ENCODE measurements around the gene TRPC4AP. TPM values are rescaled to one million over a fixed set of nuclear protein-coding genes. Genes with fewer than 3 reads are reported as not detected.
A peak's percentile ranks its signal among the peaks of the same experiment; 100 is the strongest.

TRPC4AP gene
- total and polyA plus RNA-seq, 9 donors = 30.5 to 51.8 (median 40.7) TPM

DNA sequence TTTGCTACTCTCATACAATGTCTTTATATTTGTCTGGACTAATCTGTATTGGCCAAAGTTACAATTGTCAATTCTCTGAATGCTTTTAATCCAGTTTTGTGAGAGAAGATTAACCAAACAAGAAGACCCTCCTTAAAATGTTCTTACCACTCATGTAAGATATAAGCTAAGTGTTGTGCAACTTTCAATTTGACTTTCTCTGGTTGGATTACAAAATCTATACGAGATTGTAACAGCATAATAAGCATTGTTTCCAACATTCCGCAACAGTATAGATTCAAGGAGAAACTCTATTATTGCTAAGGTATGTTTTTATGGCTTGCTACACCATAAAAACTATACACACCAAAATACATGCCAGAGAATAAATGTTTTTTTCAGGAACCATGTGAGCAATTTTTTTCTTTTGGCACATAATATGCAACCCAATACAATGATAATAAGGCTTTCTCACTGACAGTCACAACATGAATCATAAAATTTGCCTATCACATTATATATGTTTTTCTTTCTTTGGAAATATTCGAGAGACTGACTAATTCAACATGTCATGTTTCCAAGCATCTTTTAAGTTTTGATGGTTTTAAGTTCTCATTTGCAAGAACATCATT is 12.2 kb upstream of the TRPC4AP start:
- WGBS, 3 donors = 70 to 79% (median 77%) methylated on average over 3 of the region's 3 CpGs

DNA sequence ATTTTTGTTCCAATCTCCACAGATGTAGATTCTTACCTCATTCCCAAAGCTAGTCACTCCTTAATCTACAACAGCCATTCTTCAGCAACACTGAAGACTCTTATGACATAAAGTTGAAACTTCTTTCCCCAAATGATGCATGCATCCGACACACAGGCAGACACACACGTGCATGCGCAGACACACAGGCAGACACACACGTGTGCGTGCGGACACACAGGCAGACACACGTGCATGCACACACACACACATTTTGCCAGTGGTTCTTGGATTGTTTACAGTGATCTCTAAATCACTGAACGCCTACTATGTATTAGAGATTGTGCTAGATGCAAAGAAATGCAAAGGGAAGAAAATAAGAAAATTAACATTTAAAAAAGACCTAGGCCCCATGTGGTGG is 9.0 kb upstream of the TRPC4AP start:
- H3K36me3 ChIP-seq = no peaks in the 10 kb centered on the region
- DNase-seq = no peak
- no peak overlapping the region for H3K4me3 ChIP-seq
- TF ChIP-seq EP300 (IDR thresholded peaks at IDR 0.05) = no peak
- TF ChIP-seq, protein P1, sequence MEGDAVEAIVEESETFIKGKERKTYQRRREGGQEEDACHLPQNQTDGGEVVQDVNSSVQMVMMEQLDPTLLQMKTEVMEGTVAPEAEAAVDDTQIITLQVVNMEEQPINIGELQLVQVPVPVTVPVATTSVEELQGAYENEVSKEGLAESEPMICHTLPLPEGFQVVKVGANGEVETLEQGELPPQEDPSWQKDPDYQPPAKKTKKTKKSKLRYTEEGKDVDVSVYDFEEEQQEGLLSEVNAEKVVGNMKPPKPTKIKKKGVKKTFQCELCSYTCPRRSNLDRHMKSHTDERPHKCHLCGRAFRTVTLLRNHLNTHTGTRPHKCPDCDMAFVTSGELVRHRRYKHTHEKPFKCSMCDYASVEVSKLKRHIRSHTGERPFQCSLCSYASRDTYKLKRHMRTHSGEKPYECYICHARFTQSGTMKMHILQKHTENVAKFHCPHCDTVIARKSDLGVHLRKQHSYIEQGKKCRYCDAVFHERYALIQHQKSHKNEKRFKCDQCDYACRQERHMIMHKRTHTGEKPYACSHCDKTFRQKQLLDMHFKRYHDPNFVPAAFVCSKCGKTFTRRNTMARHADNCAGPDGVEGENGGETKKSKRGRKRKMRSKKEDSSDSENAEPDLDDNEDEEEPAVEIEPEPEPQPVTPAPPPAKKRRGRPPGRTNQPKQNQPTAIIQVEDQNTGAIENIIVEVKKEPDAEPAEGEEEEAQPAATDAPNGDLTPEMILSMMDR (IDR thresholded peaks at IDR 0.05) = no peak
- no peak for TF ChIP-seq POLR2A (IDR thresholded peaks at IDR 0.05)
- no peak overlapping the region for H3K27ac ChIP-seq
- no peaks in the 10 kb centered on the region for H3K27me3 ChIP-seq
- H3K9me3 ChIP-seq = no peaks in the 10 kb centered on the region
- intact Hi-C loops (cut with DNase I) = loop anchor here in 1 of 4 donors (5.0 kb wide), 1 partner anchor 1881 kb away; no protein-coding TSS in a partner anchor
- WGBS, 3 donors = 88 to 92% (median 90%) methylated on average over 8 of the region's 8 CpGs
- H3K4me1 ChIP-seq (ENCODE audit: insufficient read depth) = no peaks in the 10 kb centered on the region

More for the DNA sequence above, 12.2 kb upstream of the TRPC4AP start:
- Histone ChIP-seq H3K27ac (no peak overlapping the region), H3K9me3 (no peaks in the 10 kb centered on the region), H3K4me3 (no peak overlapping the region), H3K27me3 (no peaks in the 10 kb centered on the region), H3K4me1 (ENCODE audit: insufficient read depth) (no peaks in the 10 kb centered on the region), H3K36me3 (no peaks in the 10 kb centered on the region)
- intact Hi-C loops (cut with DNase I) = loop anchor here in 1 of 4 donors (5.0 kb wide), 1 partner anchor 1878 kb away; no protein-coding TSS in a partner anchor
- DNase-seq = no peak
- TF ChIP-seq EP300 (IDR thresholded peaks at IDR 0.05) (no peak), POLR2A (IDR thresholded peaks at IDR 0.05) (no peak)
- TF ChIP-seq, protein P1 (IDR thresholded peaks at IDR 0.05) = no peak

DNA sequence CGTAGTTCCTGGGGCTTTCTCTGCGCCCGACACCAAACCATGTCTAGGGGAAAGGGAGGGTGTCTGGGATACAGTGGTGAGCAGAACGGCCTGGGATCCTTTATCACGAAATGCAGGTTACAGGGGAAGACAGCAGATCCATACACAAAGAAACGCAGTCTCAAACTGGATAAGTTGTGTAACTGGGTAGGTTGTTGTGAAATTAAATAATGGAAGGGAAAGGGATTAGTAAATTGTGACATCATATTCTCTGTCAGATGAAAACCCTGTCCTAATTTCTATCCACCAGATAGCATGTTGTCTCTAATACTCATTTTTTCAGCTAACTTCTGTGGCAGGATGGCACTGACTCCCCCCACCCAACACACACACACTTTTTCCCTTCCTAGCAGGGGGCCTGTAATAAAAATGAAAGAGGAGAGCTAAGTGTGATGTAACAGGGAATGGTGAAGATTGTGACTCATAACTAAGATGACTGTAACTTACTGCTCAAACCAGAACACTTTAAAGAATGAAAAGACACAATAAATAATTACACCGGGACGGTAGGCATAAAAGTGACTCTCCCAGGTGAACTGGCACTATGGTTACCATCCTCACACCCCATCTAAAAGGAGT is 769 bp upstream of the TRPC4AP start:
- no peaks in the 10 kb centered on the region for H3K36me3 ChIP-seq
- peak overlapping the region; percentile 99 for H3K4me3 ChIP-seq
- H3K27me3 ChIP-seq = no peaks in the 10 kb centered on the region
- intact Hi-C loops (cut with DNase I) = loop anchor here in 3 of 4 donors (2.0 to 10.0 kb wide), 4 partner anchors 111 to 259 kb away; partner anchors contain the start of genes GGT7 (in 2 of the 3) and ACSS2 (in 1 of the 3)
- no peak for DNase-seq
- H3K4me1 ChIP-seq (ENCODE audit: insufficient read depth) = peaks cover 8% of the 10 kb centered on the region
- WGBS, 3 donors = 65 to 70% (median 70%) methylated on average over 8 of the region's 8 CpGs
- H3K27ac ChIP-seq = peak overlapping the region in 1 of 2 donors; percentile 87
- no peaks in the 10 kb centered on the region for H3K9me3 ChIP-seq
- TF ChIP-seq, protein P1 (IDR thresholded peaks at IDR 0.05) = no peak
- TF ChIP-seq EP300 (IDR thresholded peaks at IDR 0.05) (no peak), POLR2A (IDR thresholded peaks at IDR 0.05) (no peak)

DNA sequence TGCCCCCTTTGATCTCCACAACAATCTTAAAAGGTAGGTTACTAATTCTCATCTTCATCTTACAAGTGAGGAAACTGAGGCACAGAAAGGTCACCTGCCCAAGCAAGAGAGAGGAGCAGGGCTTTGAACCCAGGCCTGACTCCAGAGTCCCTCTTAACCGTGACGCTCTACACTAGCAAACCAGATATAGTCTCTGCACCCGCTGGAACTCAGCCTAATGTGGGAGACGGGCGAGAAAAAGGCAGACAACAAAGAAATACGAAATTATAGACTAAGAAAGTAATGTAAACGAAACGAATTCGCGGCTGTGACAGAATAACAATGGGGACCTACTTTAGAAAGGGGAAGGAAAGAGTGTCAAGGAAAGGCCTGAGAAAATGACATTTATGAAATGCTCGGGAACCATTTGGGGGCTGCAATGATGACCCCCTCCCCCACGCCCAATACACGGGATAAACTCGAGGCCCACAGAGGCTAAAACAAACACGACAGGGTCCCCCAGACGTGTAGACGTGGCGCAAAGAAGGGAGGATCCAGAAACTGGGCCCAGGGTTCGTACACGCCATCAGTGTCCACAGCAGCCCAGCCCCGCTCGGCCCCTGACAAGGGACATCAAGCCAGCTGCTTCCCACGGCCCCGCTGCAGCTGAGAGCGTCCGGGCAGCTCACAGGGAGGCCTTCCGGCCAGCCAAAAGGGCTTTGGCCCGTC is 637 bp downstream of the TRPC4AP start:
- peak overlapping the region; percentile 77 to 87 for H3K27ac ChIP-seq
- no peaks in the 10 kb centered on the region for H3K36me3 ChIP-seq
- TF ChIP-seq EP300 (IDR thresholded peaks at IDR 0.05) = no peak
- TF ChIP-seq POLR2A (IDR thresholded peaks at IDR 0.05) = no peak
- TF ChIP-seq, protein P1 (IDR thresholded peaks at IDR 0.05) = no peak
- 0 to 1% (median 0%) methylated on average over 26 to 28 of the region's 28 CpGs for WGBS, 3 donors
- peak overlapping the region; percentile 99 for H3K4me3 ChIP-seq
- no peaks in the 10 kb centered on the region for H3K27me3 ChIP-seq
- intact Hi-C loops (cut with DNase I) = loop anchor here in 3 of 4 donors (2.0 to 10.0 kb wide), 4 partner anchors 113 to 257 kb away; partner anchors contain the start of genes GGT7 (in 2 of the 3) and ACSS2 (in 1 of the 3)
- no peaks in the 10 kb centered on the region for H3K9me3 ChIP-seq
- peaks cover 8% of the 10 kb centered on the region for H3K4me1 ChIP-seq (ENCODE audit: insufficient read depth)
- no peak for DNase-seq
